Measurements from ENCODE around the gene SFI1. TPM values are rescaled to one million over a fixed set of nuclear protein-coding genes. Genes with fewer than 3 reads are reported as not detected.
"Not testable (repeated sequence)": the region's sequence is repeated elsewhere in the genome, so short reads cannot be mapped to it uniquely, and the experiment has no call there.

The SFI1 gene
- total RNA-seq, 1 donor from 2014 or later, result 352 TPM

DNA sequence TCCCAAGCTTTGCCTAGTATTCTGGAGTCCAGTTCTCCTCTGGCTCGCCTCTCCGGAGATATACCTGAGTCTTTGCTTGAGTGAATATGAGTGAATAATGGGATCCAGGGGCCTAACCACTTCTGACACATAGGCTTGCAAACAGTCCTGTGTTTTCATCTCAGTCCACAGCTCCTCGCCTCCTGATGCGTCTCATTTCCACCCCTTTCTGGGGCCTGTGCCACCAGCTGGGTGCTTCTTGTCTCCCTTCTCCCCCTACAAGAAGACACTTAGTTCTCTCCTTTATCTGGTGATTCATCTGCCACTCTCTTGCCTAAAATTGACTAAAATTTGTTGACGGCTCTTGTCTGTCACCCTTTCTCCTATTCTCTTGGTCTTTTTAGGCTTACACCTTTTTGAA, 44.6 kb downstream of the SFI1 start:
- Mint-ChIP-seq H3K4me3 (no peak overlapping the region), H3K4me1 (peaks cover 31% of the 10 kb centered on the region), H3K27me3 (no peaks in the 10 kb centered on the region), H3K36me3 (ENCODE audit: low read depth) (peaks cover 49% of the 10 kb centered on the region), H3K9me3 (peaks cover 4% of the 10 kb centered on the region), H3K27ac (peak overlapping the region; percentile 83)
- DNase-seq, result no peak
- intact Hi-C loops (cut with micrococcal nuclease), result no loop called here

DNA sequence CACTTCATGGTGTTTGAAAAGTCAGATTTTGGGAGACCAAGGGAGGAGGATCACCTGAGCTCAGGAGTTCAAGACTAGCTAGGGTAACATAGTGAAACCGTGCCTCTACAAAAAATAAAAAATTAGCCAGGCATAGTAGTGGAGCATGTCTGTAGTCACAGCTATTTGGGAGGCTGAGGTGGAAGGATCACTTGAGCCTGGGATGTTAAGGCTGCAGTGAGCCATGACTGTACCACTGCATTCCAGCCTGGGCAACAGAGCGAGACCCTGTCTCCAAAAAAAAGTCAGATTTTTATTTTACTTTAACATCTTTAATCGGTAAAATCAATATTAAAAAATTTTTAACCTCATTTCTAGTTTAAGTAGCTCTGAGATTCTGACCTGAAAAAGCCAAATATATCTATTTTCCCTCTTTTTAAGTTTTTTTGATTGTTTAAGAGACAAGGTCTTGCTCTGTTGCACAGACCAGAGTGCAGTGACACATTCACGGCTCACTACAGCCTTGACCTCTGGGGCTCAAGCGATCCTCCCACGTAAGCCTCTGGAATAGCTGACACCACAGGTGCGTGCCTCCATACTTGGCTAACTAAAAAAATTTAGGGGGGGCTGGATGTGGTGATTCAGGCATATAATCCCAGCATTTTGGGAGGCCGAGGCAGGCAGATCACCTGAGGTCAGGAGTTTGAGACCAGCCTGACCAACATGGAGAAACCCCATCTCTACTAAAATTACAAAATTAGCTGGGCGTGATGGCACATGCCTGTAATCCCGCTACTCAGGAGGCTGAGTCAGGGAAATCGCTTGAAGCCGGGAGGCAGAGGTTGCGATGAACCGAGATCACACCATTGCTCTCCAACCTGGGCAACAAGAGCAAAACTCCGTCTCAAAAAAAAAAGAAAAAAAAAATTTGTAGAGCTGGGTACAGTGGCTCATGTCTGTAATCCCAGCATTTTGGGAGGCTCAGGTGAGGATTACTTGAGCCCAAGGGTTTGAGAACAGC, 48.4 kb downstream of the SFI1 start:
- Mint-ChIP-seq H3K4me3 (no peak overlapping the region), H3K27me3 (no peaks in the 10 kb centered on the region), H3K4me1 (peaks cover 16% of the 10 kb centered on the region), H3K9me3 (no peaks in the 10 kb centered on the region), H3K36me3 (ENCODE audit: low read depth) (peaks cover 52% of the 10 kb centered on the region), H3K27ac (no peak overlapping the region)
- DNase-seq, result no peak
- intact Hi-C loops (cut with micrococcal nuclease), result no loop called here

DNA sequence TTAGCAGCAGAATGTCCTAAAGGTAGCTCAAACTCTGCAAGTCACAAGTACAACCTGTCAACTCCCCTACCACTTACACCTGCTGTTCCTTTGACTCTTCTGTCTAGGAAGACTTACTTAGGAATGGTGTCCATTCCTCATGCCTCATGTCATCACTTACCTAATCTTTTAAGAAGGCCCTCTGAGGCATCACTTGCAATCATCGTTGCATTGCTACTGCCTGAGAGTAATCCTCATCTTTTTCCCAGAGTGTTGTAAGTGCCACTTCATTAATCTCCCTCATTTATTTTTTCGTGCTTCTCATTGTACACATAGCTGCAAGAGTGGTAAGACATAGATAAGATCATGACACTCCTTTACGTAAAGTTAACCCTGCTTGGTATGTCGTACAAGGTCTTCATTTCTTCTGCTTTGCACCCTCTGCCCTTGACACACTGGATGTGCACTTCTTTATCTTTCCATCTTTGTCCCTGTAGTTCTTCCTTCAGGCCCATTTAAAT, 54.6 kb downstream of the SFI1 start:
- Mint-ChIP-seq H3K27ac (peak overlapping the region; percentile 1), H3K9me3 (no peaks in the 10 kb centered on the region), H3K27me3 (no peaks in the 10 kb centered on the region), H3K36me3 (ENCODE audit: low read depth) (peaks cover 63% of the 10 kb centered on the region), H3K4me1 (peaks cover 29% of the 10 kb centered on the region), H3K4me3 (no peak overlapping the region)
- DNase-seq, result no peak
- intact Hi-C loops (cut with micrococcal nuclease), result loop anchor here (5.0 kb wide), 1 partner anchor 36 kb away; no protein-coding TSS in a partner anchor

DNA sequence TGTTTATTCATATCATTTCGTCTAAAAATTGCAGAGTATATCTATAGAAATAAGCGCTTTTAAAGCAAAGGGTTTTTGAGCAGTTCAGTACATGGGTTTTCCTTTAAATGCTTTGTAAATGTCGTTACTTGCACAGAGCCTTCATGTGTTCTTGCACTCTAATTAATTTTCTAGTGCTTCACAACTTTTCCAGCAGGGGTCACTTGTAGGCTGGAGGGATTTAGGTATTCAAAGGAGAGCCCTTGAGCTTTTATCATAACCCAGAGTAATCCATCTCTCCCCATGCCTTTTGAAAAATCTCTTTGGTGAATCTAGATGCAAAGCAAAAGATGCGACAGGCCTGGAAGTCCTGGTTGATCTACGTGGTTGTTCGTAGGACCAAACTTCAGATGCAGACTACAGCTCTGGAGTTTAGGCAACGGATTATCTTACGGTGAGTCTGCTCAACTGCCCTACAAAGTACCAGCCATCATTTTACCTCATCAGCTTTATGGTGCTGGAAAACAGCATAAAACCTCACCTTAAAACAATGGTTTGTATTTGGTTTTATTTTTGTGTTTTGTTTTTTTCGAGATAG, 60.4 kb downstream of the SFI1 start:
- peaks cover 48% of the 10 kb centered on the region for H3K36me3 Mint-ChIP-seq (ENCODE audit: low read depth)
- DNase-seq, result peak; percentile 73
- H3K4me1 Mint-ChIP-seq, result peaks cover 23% of the 10 kb centered on the region
- H3K9me3 Mint-ChIP-seq, result no peaks in the 10 kb centered on the region
- H3K4me3 Mint-ChIP-seq, result no peak overlapping the region
- H3K27me3 Mint-ChIP-seq, result no peaks in the 10 kb centered on the region
- H3K27ac Mint-ChIP-seq, result no peak overlapping the region
- intact Hi-C loops (cut with micrococcal nuclease), result loop anchor here (5.0 kb wide), 1 partner anchor 41 kb away; no protein-coding TSS in a partner anchor

DNA sequence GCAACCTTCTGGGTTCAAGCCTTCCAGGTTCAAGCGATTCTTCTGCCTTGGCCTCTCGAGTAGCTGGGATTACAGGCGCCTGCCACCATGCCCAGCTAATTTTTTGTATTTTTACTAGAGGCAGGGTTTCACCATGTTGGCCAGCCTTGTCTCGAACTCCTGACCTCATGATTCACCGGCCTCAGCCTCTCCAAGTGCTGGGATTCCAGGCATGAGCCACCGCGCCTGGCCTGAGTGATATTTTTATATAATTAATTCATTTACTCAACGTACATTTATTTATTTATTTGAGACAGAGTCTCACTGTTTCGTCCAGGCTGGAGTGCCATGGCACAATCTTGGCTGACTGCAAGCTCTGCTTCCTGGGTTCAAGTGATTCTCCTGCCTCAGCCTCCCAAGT, 62.2 kb downstream of the SFI1 start:
- H3K4me3 Mint-ChIP-seq, DNase-seq, H3K9me3 Mint-ChIP-seq, H3K27ac Mint-ChIP-seq, H3K27me3 Mint-ChIP-seq: not testable (repeated sequence)
- intact Hi-C loops (cut with micrococcal nuclease), result loop anchor here (2.0 to 5.0 kb wide), 2 partner anchors 39 to 76 kb away; no protein-coding TSS in a partner anchor
- Mint-ChIP-seq H3K36me3 (ENCODE audit: low read depth) (peaks cover 46% of the 10 kb centered on the region), H3K4me1 (peaks cover 12% of the 10 kb centered on the region)

DNA sequence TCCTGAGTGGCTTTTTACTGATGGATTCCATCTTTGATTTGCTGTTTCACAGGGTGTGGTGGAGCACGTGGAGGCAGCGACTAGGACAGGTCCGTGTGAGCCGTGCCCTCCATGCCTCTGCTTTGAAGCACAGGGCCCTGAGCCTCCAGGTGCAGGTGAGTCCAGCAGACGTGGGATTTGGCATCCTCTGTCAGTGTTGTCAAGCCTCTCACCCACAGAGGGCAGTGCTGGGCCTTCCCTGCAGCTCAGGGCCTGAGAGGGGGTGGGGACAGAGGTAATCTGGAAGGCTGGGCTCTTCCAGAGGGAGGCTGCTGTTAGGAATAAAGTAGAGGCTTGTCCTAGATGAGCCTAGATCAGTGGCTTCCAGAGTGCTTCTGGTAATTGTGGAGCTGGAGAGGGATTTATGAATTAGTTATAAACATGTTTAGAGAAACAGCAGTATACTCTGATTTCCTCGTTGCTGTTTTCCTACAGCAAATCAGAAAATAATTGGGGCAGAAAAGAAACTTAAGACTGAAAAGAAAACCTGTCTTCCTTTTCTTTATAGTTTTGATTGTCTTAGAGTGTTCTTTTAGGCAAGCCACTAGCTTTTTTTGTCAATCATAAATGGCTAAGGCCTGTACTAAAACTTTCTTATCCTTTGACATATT, 65.0 kb downstream of the SFI1 start:
- Mint-ChIP-seq H3K27ac (peak overlapping the region; percentile 71), H3K9me3 (no peaks in the 10 kb centered on the region), H3K4me3 (no peak overlapping the region), H3K4me1 (peaks cover 12% of the 10 kb centered on the region), H3K27me3 (no peaks in the 10 kb centered on the region), H3K36me3 (ENCODE audit: low read depth) (peaks cover 51% of the 10 kb centered on the region)
- intact Hi-C loops (cut with micrococcal nuclease), result no loop called here
- DNase-seq, result peak; percentile 86

GRCh38 chr22:31561970-31562369, 65.6 kb downstream of the SFI1 start:
- DNase-seq, result no peak
- Mint-ChIP-seq H3K4me1 (peaks cover 11% of the 10 kb centered on the region), H3K9me3 (no peaks in the 10 kb centered on the region), H3K27me3 (no peaks in the 10 kb centered on the region), H3K27ac (peak overlapping the region; percentile 29), H3K4me3 (no peak overlapping the region), H3K36me3 (ENCODE audit: low read depth) (peaks cover 49% of the 10 kb centered on the region)
- intact Hi-C loops (cut with micrococcal nuclease), result no loop called here

DNA sequence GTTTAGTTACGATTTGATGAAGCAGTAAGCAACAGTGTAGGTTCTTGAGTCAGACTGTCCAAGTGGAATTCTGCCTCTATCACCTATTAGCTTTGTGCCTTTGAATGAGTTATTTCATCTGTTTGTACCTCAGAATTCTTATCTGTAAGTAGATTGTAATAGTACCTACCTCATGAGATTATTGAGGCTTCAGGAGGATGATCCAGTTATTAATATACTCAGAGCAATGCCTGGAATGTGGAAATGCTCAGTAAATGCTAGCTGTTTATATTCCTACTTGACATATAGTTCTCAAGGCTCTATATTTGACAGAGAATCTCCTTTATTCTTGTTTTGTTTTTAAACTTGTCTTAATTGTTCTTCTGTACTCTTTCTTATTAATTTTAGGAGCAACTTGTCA, 70.1 kb downstream of the SFI1 start:
- intact Hi-C loops (cut with micrococcal nuclease), result no loop called here
- Mint-ChIP-seq H3K27me3 (no peaks in the 10 kb centered on the region), H3K9me3 (no peaks in the 10 kb centered on the region), H3K4me3 (no peak overlapping the region), H3K4me1 (peaks cover 7% of the 10 kb centered on the region), H3K27ac (no peak overlapping the region), H3K36me3 (ENCODE audit: low read depth) (peaks cover 51% of the 10 kb centered on the region)
- no peak for DNase-seq

DNA sequence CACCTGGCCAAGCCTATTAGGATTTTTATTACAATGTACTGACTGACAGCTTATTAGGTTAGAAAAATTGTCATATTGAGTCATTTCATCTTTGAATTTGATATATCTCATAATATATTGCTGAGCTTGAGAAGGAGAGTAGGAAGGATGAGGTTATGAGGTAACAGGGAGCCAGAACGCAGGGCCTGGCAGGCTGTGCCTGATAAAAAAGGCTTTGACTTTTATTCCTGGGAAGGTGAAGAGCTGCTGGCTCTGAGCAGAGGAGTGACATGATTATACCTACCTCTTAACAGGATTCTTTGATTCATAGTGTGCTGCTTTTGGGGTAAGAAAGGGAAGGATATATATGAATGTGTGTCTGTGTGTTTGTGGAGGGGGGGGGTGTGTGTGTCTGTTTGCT, 70.9 kb downstream of the SFI1 start:
- H3K27me3 Mint-ChIP-seq, result no peaks in the 10 kb centered on the region
- H3K27ac Mint-ChIP-seq, result peak overlapping the region; percentile 2
- H3K9me3 Mint-ChIP-seq, result no peaks in the 10 kb centered on the region
- DNase-seq, result no peak
- H3K4me1 Mint-ChIP-seq, result peaks cover 4% of the 10 kb centered on the region
- H3K4me3 Mint-ChIP-seq, result no peak overlapping the region
- peaks cover 51% of the 10 kb centered on the region for H3K36me3 Mint-ChIP-seq (ENCODE audit: low read depth)
- intact Hi-C loops (cut with micrococcal nuclease), result no loop called here

DNA sequence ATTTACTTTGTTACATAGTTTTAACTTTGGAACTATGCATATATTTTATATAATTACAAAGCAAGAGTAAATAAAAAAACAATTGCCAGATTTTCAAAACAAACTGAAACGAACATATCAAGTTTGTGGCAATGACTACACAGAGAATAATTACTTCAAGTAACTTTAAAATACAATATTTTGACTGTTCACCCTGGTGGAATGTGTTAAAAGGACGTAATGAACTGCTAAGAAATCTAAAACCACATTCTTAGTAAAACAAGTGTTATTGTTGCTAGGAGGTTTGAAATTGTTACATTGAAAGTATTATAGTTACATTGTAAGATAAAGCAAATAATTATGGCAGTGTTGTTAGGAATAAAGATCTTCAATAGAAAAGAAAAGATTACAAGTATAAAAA, 71.4 kb downstream of the SFI1 start:
- H3K27ac Mint-ChIP-seq, result no peak overlapping the region
- intact Hi-C loops (cut with micrococcal nuclease), result no loop called here
- peaks cover 4% of the 10 kb centered on the region for H3K4me1 Mint-ChIP-seq
- no peak for DNase-seq
- H3K4me3 Mint-ChIP-seq, result no peak overlapping the region
- no peaks in the 10 kb centered on the region for H3K27me3 Mint-ChIP-seq
- no peaks in the 10 kb centered on the region for H3K9me3 Mint-ChIP-seq
- peaks cover 49% of the 10 kb centered on the region for H3K36me3 Mint-ChIP-seq (ENCODE audit: low read depth)

- Mint-ChIP-seq H3K27ac (peak overlapping the region; percentile 77), H3K9me3 (no peaks in the 10 kb centered on the region), H3K4me3 (no peak overlapping the region), H3K4me1 (peaks cover 4% of the 10 kb centered on the region), H3K36me3 (ENCODE audit: low read depth) (peaks cover 48% of the 10 kb centered on the region), H3K27me3 (no peaks in the 10 kb centered on the region)
- no peak for DNase-seq
- intact Hi-C loops (cut with micrococcal nuclease), result no loop called here
These were observed 72.8 kb downstream of the SFI1 start for GRCh38 chr22:31569126-31569525.

- Mint-ChIP-seq H3K27ac (peak overlapping the region; percentile 55), H3K36me3 (ENCODE audit: low read depth) (peaks cover 58% of the 10 kb centered on the region), H3K4me1 (peaks cover 4% of the 10 kb centered on the region), H3K9me3 (no peaks in the 10 kb centered on the region), H3K27me3 (no peaks in the 10 kb centered on the region), H3K4me3 (no peak overlapping the region)
- no peak for DNase-seq
- intact Hi-C loops (cut with micrococcal nuclease), result no loop called here
These were observed 76.6 kb downstream of the SFI1 start for GRCh38 chr22:31572939-31573338.

DNA sequence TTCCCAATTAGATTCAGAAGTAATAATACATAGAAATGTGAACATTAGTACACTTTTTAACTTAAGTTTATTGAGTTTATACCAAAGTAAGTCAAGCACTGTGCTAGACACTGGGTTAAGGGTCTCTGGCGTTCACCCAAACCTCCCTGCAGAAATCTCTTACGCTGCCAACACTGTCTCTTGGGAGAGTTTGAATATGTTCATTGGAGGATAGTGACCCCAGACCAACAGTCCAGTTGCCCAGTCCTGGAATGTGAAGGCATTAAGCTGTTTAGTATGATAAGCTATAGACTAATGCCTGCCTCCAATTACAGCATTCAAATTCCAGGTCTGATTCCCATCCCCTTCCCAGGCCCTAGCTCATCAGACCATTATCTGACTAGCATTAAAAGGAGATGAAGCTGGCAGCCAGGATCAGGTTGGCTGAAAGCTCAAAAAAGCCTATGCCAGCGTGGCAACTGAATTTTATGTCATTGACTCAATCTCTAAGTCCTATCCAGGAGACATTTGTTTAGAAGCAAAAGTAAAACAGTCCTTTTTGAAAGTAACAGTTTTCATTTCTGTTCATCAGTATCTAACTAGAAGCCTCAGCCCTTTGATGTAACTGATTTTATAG, 77.8 kb downstream of the SFI1 start:
- Mint-ChIP-seq H3K36me3 (ENCODE audit: low read depth) (peaks cover 62% of the 10 kb centered on the region), H3K9me3 (no peaks in the 10 kb centered on the region), H3K4me3 (no peak overlapping the region), H3K4me1 (peaks cover 4% of the 10 kb centered on the region), H3K27ac (peak overlapping the region; percentile 9), H3K27me3 (no peaks in the 10 kb centered on the region)
- DNase-seq, result no peak
- intact Hi-C loops (cut with micrococcal nuclease), result no loop called here
